Tibial artery (tissue), 4 donors: ENCODE results near the gene PDLIM4.

Experiments
- DNase-seq, 2 donors: peaks; one replicate each; pipeline ENCODE4 v3.0.0-alpha.2; 2019
- H3K27ac ChIP-seq, 2 donors: fragments of 200-600 bp; sonication (generic) in 1 of 2; 1 replicate in 1 of 2; 2 replicates in 1 of 2; pipeline ENCODE4 v1.5.1; 2018 to 2019; ENCODE audit warnings: mild to moderate bottlenecking in 1 of 2
- H3K27me3 ChIP-seq, 2 donors: fragments of 200-600 bp; sonication (generic) in 1 of 2; one replicate each; pipeline versions ENCODE4 v1.5.1 to v1.6.0; 2016 to 2019
- H3K36me3 ChIP-seq, 3 donors: fragments of 200-600 bp; sonication (generic) in 2 of 3; one replicate each; pipeline ENCODE4 v1.5.1; 2016 to 2019; ENCODE audit warnings: mild to moderate bottlenecking in 2 of 3
- H3K4me1 ChIP-seq, 4 donors: fragments of 200-600 bp; sonication (generic) in 2 of 4; 1 replicate in 3 of 4; 2 replicates in 1 of 4; pipeline ENCODE4 v1.5.1; 2016 to 2019
- H3K4me3 ChIP-seq, 2 donors: fragments of 200-600 bp; sonication (generic) in 1 of 2; 1 replicate in 1 of 2; 2 replicates in 1 of 2; pipeline ENCODE4 v1.5.1; 2018 to 2019; ENCODE audit warnings: mild to moderate bottlenecking in 2 of 2
- H3K9me3 ChIP-seq, 3 donors: fragments of 200-600 bp; sonication (generic) in 1 of 3; one replicate each; pipeline ENCODE4 v1.5.1; 2016 to 2019
- CTCF ChIP-seq, 2 experiments: fragments of 200-600 bp in 1 of 2; fragments of 450-650 bp in 1 of 2; IDR thresholded peaks; one replicate each; pipeline ENCODE4 v1.5.1; 2017 to 2019; ENCODE audit warnings: antibody characterized with exemption in 2 of 2, mild to moderate bottlenecking in 1 of 2, moderate library complexity in 1 of 2
- intact Hi-C: fragments of 100-400 bp; cut with DNase I; formaldehyde crosslinking; loops from one replicate; pipeline ENCODE4 v1.15.0; 2023; ENCODE audit warnings: low total_unique reads

The PDLIM4 gene

GRCh38 chr5:132269635-132270334 lies 12.3 kb downstream of the PDLIM4 start:
- Histone ChIP-seq H3K27ac (peak overlapping the region; percentile 6 to 27), H3K36me3 (peaks cover 0 to 77% (median 40%) of the 10 kb centered on the region in 3 donors), H3K4me3 (no peak overlapping the region), H3K27me3 (no peaks in the 10 kb centered on the region), H3K9me3 (no peaks in the 10 kb centered on the region), H3K4me1 (peaks cover 0 to 47% (median 21%) of the 10 kb centered on the region in 4 donors)
- intact Hi-C loops, result no loop called here
- TF ChIP-seq CTCF (IDR thresholded peaks at IDR 0.05), result no peak
- no peak for DNase-seq

- H3K27ac ChIP-seq, result no peak overlapping the region
- no peak for TF ChIP-seq CTCF (IDR thresholded peaks at IDR 0.05)
- H3K4me1 ChIP-seq, result peaks cover 0 to 42% (median 16%) of the 10 kb centered on the region in 4 donors
- no peaks in the 10 kb centered on the region for H3K9me3 ChIP-seq
- peaks cover 0 to 77% (median 40%) of the 10 kb centered on the region in 3 donors for H3K36me3 ChIP-seq
- no peaks in the 10 kb centered on the region for H3K27me3 ChIP-seq
- intact Hi-C loops, result no loop called here
- DNase-seq, result no peak
- no peak overlapping the region for H3K4me3 ChIP-seq
Measured at GRCh38 chr5:132270335-132270665, 12.8 kb downstream of the PDLIM4 start.

GRCh38 chr5:132270706-132271105 lies 13.2 kb downstream of the PDLIM4 start:
- no peak overlapping the region for H3K4me3 ChIP-seq
- no peak for DNase-seq
- intact Hi-C loops, result no loop called here
- peaks cover 0 to 38% (median 12%) of the 10 kb centered on the region in 4 donors for H3K4me1 ChIP-seq
- H3K27ac ChIP-seq, result no peak overlapping the region
- H3K36me3 ChIP-seq, result peaks cover 0 to 77% (median 40%) of the 10 kb centered on the region in 3 donors
- TF ChIP-seq CTCF (IDR thresholded peaks at IDR 0.05), result no peak
- no peaks in the 10 kb centered on the region for H3K27me3 ChIP-seq
- no peaks in the 10 kb centered on the region for H3K9me3 ChIP-seq

- intact Hi-C loops, result no loop called here
- H3K9me3 ChIP-seq, result no peaks in the 10 kb centered on the region
- peaks cover 0 to 72% (median 40%) of the 10 kb centered on the region in 3 donors for H3K36me3 ChIP-seq
- H3K4me3 ChIP-seq, result no peak overlapping the region
- no peak for DNase-seq
- H3K27ac ChIP-seq, result no peak overlapping the region
- no peak for TF ChIP-seq CTCF (IDR thresholded peaks at IDR 0.05)
- H3K27me3 ChIP-seq, result no peaks in the 10 kb centered on the region
- peaks cover 0 to 30% (median 4%) of the 10 kb centered on the region in 4 donors for H3K4me1 ChIP-seq
Measured at GRCh38 chr5:132271251-132272246, 14.1 kb downstream of the PDLIM4 start.

GRCh38 chr5:132272311-132273210 lies 15.1 kb downstream of the PDLIM4 start:
- peak; percentile 78 to 90 for TF ChIP-seq CTCF (IDR thresholded peaks at IDR 0.05)
- H3K27ac ChIP-seq, result no peak overlapping the region
- intact Hi-C loops, result no loop called here

More at GRCh38 chr5:132272311-132273210, 15.1 kb downstream of the PDLIM4 start:
- DNase-seq, result peak in 1 of 2 donors; percentile 77
- H3K9me3 ChIP-seq, result no peaks in the 10 kb centered on the region
- peaks cover 0 to 21% (median 1%) of the 10 kb centered on the region in 4 donors for H3K4me1 ChIP-seq
- H3K36me3 ChIP-seq, result peaks cover 0 to 62% (median 32%) of the 10 kb centered on the region in 3 donors
- H3K4me3 ChIP-seq, result no peak overlapping the region
- no peaks in the 10 kb centered on the region for H3K27me3 ChIP-seq
